22Rv1 (cell line): ENCODE results near the gene GJA9.

Experiments
- CTCF ChIP-seq: fragments of 450-650 bp; IDR thresholded peaks from 2 replicates; pipeline ENCODE4 v1.5.1; 2017; ENCODE audit warnings: mild to moderate bottlenecking
- ZFX ChIP-seq: fragments of 450-650 bp; IDR thresholded peaks from 2 replicates; pipeline ENCODE4 v1.6.1; 2017; ENCODE audit warnings: antibody characterized with exemption, borderline replicate concordance

GRCh38 chr1:38831731-38832369, 49.5 kb downstream of the GJA9 start:
- TF ChIP-seq CTCF: no peak
- TF ChIP-seq ZFX: no peak
